ENCODE results near the gene KMT2D. TPM values are rescaled to one million over a fixed set of nuclear protein-coding genes. Genes with fewer than 3 reads are reported as not detected.
A peak's percentile ranks its signal among the peaks of the same experiment; 100 is the strongest.

Gene KMT2D
- total and polyA plus RNA-seq, 8 donors = 52.7 to 110 (median 70.3) TPM

- intact Hi-C loops (cut with DNase I) = no loop called here
- DNase-seq = no peak
- H3K4me1 ChIP-seq = no peaks in the 10 kb centered on the region
- H3K36me3 ChIP-seq = peaks cover 6 to 100% of the 10 kb centered on the region in 2 donors
- H3K27me3 ChIP-seq = no peaks in the 10 kb centered on the region
- H3K27ac ChIP-seq = no peak overlapping the region
- no peak for ATAC-seq
- no peak for TF ChIP-seq CTCF (IDR thresholded peaks at IDR 0.05)
- no peaks in the 10 kb centered on the region for H3K9me3 ChIP-seq
- H3K4me3 ChIP-seq = no peak overlapping the region
These were observed 17.4 kb downstream of the KMT2D start for GRCh38 chr12:49043241-49043640.

GRCh38 chr12:49041881-49042484, 18.6 kb downstream of the KMT2D start:
- intact Hi-C loops (cut with DNase I) = no loop called here
- peak in 1 of 4 donors; percentile 56 for DNase-seq
- peaks cover 6 to 100% of the 10 kb centered on the region in 2 donors for H3K36me3 ChIP-seq
- H3K9me3 ChIP-seq = no peaks in the 10 kb centered on the region
- no peak overlapping the region for H3K4me3 ChIP-seq
- no peaks in the 10 kb centered on the region for H3K4me1 ChIP-seq
- no peaks in the 10 kb centered on the region for H3K27me3 ChIP-seq
- no peak for TF ChIP-seq CTCF (IDR thresholded peaks at IDR 0.05)
- no peak for ATAC-seq
- no peak overlapping the region for H3K27ac ChIP-seq

- H3K4me3 ChIP-seq = no peak overlapping the region
- TF ChIP-seq CTCF (IDR thresholded peaks at IDR 0.05) = no peak
- no peaks in the 10 kb centered on the region for H3K27me3 ChIP-seq
- H3K4me1 ChIP-seq = no peaks in the 10 kb centered on the region
- no peaks in the 10 kb centered on the region for H3K9me3 ChIP-seq
- intact Hi-C loops (cut with DNase I) = no loop called here
- peaks cover 6 to 100% of the 10 kb centered on the region in 2 donors for H3K36me3 ChIP-seq
- peak in 1 of 4 donors; percentile 74 for DNase-seq
- ATAC-seq = no peak
- H3K27ac ChIP-seq = no peak overlapping the region
These were observed 19.3 kb downstream of the KMT2D start for GRCh38 chr12:49041036-49041880.

GRCh38 chr12:49040364-49040855, 20.2 kb downstream of the KMT2D start:
- no peak overlapping the region for H3K27ac ChIP-seq
- no peaks in the 10 kb centered on the region for H3K4me1 ChIP-seq
- H3K27me3 ChIP-seq = no peaks in the 10 kb centered on the region
- ATAC-seq = no peak
- no peaks in the 10 kb centered on the region for H3K9me3 ChIP-seq
- no peak for TF ChIP-seq CTCF (IDR thresholded peaks at IDR 0.05)
- no peak overlapping the region for H3K4me3 ChIP-seq
- peaks cover 6 to 100% of the 10 kb centered on the region in 2 donors for H3K36me3 ChIP-seq
- intact Hi-C loops (cut with DNase I) = no loop called here
- DNase-seq = peak in 1 of 4 donors; percentile 47
